HPDE6-E6E7 (cell line): Measurements from ENCODE around the gene GCN1.

Experiments used
- DNase-seq: peaks from one replicate; pipeline ENCODE4 v3.0.0; 2011; ENCODE audit warnings: missing footprints; ENCODE audit errors: extremely low spot score

Gene GCN1

DNA sequence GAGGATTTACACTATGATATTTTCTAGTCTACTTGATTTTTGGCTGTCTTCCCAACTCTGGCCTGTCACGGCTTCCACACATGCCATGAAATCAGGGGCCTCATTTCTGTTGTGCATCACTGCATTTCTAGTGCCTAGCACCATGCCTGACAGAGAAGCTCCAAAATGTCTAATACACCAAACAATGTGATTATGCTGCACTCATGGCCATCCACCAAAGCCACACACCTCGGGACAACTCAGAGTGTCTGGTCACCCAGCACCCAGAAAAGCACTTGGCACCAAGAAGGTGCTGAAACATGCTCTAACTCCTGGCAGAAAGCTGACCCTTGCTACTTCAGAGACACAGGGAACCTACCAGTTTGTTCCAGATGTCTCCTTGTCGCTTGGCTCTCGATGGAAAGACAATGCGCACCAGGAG, 11.3 kb downstream of the GCN1 start:
- DNase-seq, result no peak

DNA sequence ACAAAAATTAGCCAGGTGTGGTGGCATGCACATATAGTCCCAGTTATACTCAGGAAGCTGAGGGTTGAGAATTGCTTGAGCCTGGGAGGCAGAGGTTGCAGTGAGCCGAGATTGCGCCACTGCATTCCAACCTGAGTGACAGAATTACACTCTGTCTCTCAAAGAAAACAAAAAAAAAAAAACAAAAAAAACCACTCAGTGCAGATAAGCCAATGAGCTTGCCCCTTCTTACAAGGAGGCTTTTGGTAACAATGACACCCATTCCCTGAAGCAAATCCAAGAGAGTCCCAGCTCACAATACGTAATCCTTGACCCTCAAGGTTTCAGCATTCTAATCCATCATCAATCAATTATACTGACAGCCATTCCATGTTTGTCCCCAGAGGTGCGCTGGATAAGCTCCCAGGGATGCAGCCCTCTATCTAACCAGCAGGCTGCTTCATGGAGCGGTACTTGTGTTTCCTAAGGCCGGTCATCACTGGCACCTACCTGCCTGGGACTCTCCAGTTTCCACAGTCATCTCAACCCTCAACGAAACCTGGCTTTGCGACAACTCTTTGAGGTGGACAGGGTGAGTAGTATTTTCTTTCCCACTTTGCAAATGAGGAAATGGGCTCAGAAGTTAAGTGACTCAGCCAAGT, 12.4 kb downstream of the GCN1 start:
- DNase-seq, result peak; percentile 21

DNA sequence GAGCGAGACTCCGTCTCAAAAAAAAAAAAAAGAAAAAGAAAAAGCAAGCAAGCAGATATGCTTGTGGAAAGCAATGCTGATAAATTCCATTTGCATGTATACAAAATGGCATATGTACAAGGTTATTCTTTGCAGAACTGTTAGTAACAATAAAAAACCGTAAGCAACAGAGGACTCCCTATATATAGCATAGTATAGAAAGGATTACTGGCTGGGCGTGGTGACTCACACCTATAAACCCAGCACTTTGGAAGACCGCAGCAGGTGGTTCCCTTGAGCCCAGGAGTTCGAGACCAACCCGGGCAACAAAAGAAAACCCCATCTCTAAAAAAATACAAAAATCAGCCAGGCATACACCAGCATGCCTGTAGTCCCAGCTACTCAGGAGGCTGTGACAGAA, 13.5 kb downstream of the GCN1 start:
- no peak for DNase-seq

DNA sequence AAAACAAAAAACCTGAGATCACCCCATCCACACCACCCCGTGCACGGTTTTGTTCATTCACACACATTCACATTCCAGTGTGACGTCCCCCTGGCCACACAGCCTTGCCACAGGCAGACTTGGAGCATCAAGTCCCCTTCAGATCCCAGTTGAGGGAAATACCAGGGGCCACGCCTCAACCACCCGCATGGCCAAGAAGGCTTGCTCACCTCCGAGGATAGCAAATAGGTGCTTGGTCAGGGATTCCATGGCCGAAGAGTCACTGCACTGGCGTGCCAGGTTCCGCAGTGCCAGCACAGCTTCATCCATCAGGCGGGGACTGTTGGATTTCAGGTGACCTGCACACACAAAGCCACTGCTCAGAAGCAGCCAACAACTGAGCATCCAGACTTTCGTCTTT, 19.0 kb downstream of the GCN1 start:
- DNase-seq, result no peak

DNA sequence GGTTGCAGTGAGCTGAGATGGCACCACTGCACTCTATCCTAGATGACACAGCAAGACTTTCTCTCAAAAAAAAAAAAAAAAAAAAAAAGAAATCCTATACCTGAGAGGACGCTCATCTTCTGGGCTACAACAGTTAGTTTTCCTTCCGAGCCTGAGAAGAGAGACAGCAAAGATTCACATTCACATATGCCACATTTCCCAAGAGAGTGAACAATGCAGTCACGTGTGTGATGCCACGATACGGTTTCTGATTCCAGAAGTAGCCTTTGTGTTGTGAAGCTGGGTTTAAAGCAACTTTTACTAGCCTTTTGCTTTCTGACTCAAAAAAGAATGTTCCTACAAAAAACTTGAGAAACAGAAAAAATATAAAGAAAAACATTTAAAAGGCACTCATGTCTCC, 19.5 kb downstream of the GCN1 start:
- DNase-seq, result no peak

DNA sequence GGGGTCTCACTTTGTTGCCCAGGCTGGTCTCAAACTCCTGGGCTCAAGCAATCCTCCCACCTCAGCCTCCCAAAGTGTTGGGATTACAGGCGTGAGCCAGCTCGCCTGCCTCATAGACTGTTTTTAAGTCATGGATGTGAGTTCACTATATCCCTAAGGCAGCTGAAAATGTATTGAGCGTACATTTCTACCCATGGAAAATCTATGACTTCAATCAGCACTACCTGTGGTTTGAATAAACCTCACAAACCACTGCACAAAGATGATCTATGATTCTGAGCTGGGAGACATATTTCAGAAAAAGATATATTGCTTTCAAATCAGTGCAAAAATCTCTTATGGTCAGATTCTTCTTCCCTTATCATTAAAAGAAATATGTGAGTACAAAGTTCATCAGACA, 22.5 kb downstream of the GCN1 start:
- DNase-seq, result no peak

DNA sequence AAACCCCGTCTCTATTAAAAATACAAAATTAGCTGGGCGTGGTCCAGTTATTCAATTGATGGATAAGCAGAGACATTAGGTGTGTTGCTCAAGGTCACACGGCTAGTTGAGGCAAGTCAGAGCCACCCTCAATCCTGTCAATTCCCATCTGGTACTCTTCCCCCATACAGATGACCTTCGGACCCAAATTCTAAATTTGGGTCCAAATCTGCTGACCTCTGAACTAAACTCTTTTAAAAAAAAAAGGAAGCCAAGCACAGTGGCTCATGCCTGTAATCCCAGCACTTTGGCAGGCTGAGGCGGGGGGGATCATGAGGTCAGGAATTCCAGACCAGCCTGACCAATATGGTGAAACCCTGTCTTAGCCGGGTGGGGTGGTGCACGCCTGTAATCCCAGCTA, 23.9 kb downstream of the GCN1 start:
- no peak for DNase-seq

DNA sequence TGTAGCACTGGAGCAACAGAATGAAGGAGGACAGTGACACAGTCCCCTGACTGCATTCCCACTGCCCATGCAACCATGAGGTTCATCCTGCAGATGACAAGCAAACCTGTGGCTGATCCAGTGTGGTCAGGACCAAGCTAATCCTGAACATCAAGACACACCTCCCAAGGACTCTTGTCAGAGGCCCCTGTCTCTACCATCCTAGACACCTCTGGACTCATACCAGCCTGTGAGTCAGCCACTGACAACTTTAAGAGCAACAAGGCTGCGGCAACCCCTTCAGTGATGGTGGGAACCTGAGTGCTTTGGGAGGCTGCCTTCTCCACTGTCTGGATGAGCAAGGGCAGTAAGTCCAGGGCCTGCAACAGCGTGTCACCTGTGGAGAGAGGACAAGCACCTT, 24.6 kb downstream of the GCN1 start:
- no peak for DNase-seq

DNA sequence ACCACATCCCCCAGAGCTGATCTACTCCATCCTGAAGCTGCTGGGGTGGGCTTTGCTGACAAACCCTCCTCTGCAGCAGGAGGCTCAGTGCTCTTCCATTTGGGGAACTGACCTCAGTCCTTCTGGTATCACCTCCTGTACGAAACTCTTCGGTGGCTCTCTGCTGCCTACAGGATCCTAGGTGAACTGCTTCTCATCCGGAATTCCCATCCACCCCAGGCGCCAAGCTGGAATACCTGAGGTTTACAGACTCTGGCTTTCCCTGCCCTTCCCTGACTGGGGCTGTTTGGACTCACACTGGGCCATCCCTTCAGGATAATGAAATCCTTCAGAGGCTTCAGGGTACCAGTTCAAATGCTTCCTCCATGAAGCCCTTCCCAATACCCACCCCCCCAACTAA, 26.2 kb downstream of the GCN1 start:
- DNase-seq, result no peak

DNA sequence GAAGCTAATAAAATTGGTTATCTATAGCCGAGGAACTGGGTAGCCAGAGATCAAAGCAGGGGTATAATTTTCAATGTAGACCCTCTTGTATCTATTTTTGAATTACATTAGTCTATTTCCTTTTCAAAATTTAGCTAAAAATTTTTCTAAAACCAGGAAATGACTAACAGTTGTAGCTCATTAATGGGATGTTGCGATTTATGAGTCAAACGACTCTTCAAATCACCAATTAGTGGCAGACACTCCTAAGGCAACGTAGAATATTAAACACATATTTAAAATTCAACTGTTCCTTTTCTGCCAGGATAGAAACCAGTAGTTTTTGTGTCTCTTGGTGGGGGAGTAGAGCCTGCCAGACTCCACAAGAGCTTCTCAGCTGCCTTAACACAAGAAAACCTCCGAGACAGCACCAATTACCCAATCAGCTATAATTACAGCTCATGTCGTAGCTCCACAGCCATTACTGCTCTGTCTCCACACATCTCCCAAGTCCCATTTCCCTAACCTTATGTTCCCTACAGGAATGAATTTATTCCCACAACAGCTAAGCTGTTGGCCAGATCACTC, 26.9 kb downstream of the GCN1 start:
- DNase-seq, result no peak

DNA sequence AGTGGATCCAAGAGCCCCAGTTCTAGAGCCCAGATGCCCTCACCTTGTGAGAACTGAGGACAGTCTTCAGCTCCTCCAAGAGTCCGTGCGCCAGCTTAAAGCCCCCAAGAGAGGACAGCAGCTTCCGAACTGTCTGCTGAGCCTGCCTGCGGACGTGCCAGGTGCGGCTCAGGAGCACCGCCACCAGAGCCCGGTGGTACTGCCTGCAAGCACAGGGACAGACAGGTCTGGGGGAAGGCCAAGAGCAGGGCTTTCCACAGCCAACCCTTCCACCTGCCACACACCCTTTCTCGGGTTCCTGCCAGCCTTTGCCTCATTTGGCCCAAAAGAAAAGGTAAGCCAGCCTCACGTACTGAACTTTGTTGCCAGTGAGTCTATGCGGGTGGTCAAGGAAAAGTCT, 30.2 kb downstream of the GCN1 start:
- no peak for DNase-seq

DNA sequence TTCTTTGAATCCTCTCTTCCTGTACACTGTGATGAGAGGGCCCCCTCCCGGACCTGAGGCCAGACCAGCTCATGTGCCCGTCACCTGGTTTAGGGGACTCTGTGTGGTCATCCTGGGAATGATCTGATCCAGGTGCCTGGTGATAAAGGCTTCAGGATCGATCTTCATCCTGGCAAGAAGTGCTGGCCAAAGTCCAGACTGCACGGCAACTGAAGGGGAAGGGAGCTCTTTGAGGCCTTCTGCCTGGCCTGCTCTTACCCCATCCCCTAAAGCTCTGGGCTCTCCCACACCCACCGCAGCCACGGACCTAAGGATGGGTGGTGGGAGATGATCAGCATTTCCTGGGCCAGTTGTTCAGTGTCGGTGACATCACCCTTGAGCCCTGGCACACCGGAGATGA, 31.8 kb downstream of the GCN1 start:
- no peak for DNase-seq

DNA sequence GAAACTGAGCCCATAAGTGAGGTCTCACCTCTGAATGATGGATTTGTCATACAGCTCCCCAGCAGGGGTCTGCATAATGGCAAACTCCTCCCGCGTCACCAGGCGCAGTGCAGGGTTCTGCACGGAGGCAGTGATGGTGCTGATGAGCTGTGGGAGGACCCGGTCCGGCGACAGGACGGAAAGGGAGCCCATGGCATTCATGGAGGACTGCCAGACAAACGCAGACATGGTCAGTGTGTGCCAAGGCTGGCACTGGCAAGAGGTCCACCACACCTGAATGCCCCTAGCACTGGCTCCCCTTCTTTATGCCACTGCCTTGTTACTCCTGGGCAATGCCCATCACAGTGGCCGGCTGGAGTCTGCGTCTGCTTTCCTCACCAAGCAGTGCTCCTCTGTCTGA, 32.7 kb downstream of the GCN1 start:
- no peak for DNase-seq

DNA sequence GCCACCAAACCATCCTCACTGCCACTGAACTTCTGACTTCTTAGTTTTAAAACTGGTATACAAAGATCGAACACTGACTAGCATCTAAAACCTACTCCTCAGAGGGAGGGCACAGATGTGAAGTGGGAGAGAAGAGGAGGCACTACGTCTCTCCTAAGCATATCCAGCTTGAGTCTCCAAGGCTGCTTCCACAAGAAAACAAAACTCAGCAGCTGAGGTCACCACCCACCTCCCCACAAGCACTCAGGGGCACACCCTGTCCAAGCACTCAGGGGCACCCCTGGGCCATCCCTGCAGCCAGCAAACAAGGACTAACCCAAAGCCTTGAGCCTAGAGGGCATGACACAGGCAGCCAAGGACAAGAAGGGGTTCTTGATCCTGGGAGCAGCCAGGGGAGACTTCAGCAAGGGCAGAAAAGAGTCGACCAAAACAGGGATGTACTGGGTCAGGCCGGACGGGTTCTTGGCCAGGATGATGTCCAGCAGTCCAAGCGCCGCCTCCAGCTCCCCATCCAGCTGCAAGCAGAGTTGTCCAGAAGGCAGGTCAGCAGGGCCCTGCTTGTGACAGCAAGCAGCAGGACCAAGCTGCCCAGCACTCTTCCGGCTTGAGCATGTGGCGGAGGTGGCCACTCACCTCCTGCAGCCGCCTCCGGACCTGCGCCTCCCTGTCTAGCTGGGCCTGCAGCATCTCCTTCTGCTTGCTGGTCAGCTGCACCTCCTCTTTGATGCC, 34.8 kb downstream of the GCN1 start:
- no peak for DNase-seq

DNA sequence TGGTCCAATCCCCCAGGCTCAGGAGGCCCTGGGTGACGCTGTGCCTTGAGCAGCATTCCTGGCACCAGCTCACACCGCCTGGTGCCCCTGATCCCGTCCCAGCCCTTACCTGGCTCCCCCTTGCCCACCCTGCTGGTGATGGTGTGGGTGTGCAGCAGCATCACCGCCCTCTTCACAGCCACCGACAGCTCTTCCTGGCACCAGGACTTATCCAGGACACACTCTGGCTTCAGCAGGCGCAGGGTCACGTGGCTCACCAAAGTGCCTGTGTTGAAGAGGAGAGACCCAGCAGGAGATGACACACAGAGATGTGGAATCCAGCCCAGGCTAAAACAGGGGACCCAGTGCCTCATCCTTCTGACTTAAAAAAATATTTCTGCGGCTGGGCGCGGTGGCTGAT, 36.2 kb downstream of the GCN1 start:
- DNase-seq, result no peak

DNA sequence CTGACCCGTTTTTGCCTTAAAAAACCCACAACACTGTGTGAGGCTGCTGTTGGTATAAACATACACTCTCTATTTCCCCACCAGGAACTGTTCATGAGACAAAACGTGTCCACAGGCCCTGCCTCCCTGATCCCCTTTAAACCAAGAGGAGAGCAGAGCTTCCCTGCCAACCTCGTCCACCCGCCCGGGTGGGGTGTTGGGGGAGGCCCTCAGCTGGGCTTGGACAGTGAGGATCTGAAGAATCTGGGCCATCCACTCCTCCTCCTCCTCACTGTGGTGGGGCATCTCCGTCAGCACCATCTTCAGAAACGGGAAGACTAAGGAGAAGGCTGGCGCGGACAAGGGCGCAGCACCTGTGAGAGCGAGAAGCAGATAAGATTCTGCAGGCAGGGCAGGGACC, 36.8 kb downstream of the GCN1 start:
- no peak for DNase-seq

DNA sequence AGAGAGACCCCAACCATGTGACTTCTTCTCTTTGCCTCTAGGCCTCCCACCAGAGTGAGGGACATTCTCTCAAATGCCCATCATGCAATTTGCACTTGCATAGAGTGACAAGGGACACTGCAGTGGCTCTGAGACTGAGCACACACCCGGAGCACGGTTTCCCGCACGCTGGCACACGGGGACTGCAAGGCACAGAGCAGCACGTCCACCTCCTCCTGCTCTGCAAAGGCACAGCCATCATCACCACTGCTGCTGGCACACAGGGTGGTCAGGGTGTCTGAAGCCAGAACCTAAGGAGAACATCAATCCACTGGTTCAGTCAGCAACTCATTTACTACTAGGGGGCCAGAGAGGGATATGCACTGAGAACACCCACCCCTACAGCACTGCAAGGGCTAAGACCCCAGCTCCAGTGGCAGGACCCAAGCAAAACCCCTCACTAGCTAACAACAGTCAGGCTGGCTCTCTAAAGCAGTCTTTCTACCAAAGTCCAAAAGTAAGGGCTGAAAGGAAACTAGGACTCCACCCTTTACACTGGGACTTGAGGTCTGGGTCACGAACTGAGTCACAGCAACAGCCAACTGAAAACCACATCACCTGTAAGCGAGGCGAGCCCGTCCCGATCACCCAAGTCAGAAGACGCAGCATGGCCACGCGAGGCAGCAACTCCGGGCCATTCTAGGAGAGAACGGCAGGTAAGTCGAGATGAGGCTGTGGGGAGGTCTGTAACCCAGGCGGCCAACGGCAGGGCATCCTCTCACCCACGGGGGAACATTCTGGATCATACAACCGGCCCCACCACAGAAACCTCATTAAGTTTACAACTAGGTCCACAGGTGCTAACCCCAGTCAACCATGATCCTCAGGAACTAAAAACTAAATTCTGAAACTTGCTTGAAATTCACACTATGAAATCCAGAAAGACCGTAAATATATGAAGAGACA, 37.9 kb downstream of the GCN1 start:
- DNase-seq, result no peak

DNA sequence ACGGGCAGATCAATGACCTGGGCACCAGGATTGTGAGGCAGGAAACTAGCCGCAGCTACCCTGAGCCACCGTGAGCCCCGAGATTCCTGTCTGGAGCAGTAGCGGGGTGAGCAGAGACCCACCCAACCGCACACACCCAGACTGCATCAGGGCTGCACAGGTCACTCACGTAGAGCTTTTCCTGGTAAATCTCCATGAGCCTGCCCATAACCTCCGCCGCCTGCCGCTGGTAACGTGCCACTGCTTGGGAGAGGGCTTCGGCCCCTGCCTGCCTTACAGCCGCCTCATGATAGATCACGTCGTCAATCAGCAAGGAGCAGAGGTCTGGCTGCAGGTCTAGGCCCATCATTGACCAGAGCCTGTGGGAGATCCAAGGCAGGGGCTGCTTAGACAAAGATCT, 39.4 kb downstream of the GCN1 start:
- no peak for DNase-seq

DNA sequence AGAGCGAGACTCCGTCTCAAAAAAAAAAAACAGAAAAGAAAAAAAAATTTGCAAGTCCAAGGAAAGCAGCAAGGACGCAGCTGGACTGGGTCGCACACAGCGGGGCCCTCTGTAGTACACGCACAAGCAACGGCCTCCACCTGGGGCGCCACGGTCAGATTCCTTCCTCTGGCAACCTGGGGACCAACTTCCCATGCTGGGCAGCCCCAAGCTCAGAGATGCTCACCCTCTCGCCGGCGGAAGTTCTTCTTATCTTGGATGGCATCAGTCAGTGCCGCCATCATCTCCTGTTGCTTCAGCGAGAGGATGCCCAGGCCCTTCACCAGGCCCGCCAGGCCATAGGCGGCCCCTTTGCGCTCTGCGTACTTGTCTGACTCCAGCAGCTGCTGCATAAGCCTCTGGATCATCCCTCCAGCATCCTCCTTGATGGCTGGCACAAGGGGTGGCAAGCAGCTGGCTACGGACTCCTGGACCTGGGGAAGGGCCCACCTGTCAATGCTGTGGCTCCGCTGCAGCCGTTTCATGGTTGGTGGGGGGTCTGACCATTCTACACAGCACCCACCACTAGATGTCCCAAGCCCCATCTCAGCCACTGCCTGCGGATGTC, 43.5 kb downstream of the GCN1 start:
- DNase-seq, result no peak

DNA sequence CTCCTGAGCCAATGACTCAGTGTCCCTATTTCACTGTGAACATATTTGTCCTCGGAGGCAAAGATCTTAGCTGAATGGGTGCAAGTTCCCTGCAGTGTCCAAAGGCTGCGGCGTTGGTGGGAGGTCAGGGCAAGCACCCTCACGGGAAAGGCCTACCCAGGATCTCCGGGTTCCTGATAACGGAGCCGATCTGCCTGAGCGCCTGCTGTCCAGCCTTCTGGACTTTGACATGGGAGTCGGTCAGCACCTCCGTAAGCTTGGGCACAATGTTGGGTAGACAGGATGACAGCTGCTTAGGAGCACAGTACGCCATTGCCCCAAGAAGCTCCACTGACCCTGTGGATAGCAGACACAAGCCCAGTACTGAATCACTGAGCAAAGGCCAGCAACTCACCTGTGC, 46.5 kb downstream of the GCN1 start:
- no peak for DNase-seq

DNA sequence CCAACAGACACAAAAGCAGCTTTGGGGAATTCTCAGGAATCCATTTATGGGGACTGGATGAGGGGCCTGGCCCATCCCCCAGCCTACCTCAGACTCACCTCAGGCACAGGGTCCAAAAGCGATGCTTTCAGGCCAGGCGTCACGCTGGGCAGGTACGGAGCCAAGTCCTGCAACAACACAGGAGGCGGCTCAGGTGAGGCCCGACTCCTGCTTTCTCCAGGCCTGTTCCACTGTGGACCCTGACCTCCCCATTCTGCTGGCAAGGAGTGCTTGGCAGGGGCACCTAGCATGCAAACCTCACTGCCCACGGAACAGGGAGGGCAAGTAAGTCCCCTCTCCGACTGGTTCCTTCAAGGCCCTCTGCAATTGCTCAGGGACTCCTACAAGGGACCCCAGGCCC, 49.4 kb downstream of the GCN1 start:
- no peak for DNase-seq

DNA sequence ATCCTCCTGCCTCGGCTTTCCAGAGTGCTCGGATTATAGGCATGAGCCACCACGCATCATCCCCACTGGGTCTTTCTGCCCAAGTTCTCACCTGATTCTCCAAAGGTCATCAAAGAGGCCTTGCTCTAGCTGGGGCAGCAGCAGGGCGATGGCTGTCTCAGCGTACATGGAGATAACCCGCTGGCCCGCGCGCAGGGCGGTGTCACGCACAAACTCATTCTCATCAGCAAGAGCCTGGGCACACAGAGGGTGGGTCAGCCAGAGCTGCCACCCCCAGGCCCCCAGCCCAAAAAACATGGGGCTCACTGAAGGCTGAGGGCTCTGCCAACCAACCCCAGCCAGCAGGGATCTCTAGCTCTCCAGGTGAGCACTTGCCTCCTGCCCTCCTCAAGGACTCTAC, 50.3 kb downstream of the GCN1 start:
- DNase-seq, result no peak
